GM19099 (cell line): ENCODE data around the gene RALB.

Source experiments
- POLR2A ChIP-seq: IDR thresholded peaks from 3 replicates; pipeline ENCODE4 v1.6.1; 2011; ENCODE audit warnings: low read depth; ENCODE audit not compliant: insufficient read length; ENCODE audit errors: extremely low read depth

The RALB gene

DNA sequence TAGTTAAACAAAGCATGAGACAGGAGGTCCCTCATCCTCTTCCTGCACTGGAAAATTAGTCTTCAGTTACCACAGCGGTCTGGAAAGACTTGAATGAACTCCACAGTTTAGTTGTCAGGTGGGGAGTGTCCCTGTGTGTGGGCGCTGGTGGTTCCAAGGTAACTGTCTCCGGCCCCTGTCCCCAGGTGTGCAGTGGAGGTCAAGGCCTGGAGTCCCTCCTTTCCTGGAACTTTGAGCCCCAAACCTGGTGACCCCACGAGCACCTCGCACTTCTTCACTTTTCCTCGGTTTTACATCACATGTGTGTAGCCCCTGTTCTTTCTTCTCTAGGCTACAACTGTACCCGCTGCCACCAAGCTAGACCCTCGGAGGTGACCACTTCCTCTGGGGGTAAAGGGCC is 65.3 kb downstream of the RALB start:
- TF ChIP-seq POLR2A: no peak

- no peak for TF ChIP-seq POLR2A
Measured at GRCh38 chr2:120318626-120319025, 66.0 kb downstream of the RALB start.

DNA sequence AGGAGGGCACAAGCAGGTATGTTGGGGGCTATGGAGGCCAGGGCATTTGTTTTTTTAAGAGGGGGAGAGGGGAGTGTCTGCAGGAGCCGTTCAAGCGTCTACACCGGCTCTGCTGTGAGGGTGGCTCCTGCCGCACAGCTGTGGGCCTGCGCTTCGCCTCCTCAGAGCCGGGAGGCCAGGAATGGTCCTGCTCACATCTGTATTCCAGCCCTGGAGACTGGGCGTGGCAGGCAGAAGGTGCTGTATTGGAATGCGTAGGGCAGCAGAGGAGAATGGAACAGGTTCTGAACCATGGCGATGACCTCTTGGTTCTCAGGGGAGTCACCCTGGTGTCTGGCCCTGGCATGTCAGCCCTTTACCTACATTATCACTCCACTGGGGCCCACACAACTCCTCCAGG is 66.5 kb downstream of the RALB start:
- no peak for TF ChIP-seq POLR2A

GRCh38 chr2:120319686-120320317 is 67.2 kb downstream of the RALB start:
- TF ChIP-seq POLR2A: no peak

GRCh38 chr2:120320318-120320851 is 67.7 kb downstream of the RALB start:
- TF ChIP-seq POLR2A: no peak

DNA sequence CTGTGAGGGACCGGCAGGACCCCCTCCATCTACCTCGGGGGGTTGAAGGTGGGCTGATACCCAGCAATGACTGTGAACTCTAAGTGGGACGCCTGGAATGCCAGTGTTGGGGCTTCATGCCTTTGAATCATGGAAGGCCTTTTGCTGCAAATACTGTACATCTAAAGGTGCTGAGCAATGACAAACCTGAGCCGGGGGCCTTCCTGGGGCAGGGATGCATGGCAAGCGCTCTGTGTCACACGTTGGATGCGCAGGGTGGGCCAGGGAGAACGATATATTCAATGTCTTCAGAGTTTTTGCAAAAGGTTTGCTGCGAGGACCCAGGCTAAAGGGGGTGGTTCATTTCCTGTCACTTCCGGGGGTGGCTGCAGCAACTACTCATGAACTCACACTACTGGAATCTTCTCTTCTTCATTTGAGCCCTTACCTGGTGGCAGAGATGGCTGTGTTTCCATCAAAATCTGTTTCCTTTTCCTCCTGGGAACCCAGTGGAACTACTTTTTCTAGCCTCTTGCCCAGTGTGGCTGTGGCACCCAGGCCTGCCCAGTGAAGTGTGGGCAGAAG is 69.2 kb downstream of the RALB start:
- TF ChIP-seq POLR2A: no peak

DNA sequence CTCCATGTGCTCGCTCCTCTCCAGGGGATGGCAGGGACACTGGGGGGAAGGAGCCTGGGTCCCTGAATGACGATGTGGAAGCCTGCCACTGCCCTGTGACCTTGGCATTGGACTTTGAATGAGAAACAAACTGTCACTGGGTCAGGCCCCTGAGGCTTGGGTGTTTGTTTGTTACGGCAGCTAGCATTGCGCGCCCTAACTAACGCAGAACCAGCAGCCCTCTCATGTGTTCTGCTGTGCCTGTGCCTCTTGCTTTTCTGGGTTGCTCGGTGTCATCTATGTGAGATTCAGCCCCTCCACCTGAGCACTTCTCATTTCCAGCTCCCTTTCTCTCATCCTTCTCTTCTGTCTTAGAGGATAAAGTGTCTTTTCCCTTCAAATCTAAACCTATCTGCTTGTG is 69.7 kb downstream of the RALB start:
- no peak for TF ChIP-seq POLR2A

- TF ChIP-seq POLR2A: no peak
Measured at GRCh38 chr2:120323214-120323613, 70.6 kb downstream of the RALB start.

DNA sequence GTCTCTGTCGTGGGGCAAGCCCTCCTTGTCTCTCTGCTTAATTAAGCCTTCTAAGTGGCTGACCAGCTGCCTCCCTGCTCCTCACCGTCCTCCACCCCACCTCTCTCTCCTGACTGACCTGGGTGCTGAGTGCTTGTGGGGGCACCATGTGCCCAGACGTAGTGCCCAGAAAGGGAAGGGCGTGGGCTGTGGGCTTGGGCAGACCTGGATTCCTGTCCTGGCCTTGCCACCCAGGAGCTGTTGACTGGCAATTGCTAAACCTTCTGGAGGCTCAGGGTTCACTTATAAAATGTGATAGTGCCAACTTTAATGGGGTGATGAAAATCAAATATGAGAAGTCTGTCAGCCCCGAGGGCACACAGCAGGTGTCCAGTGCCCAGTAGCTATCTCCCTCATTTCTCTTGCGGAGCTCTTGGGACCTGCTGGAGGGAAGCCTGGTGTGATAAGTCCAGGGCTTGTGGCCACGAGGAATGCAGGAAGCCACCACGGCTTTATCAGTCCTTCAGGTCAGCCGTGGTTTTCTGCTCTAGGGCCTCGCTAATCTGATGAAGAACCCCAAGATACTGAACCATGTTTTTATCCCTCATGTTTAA is 71.3 kb downstream of the RALB start:
- TF ChIP-seq POLR2A: no peak

- no peak for TF ChIP-seq POLR2A
Measured at GRCh38 chr2:120324933-120325332, 72.3 kb downstream of the RALB start.

- no peak for TF ChIP-seq POLR2A
Measured at GRCh38 chr2:120326066-120326465, 73.4 kb downstream of the RALB start.

DNA sequence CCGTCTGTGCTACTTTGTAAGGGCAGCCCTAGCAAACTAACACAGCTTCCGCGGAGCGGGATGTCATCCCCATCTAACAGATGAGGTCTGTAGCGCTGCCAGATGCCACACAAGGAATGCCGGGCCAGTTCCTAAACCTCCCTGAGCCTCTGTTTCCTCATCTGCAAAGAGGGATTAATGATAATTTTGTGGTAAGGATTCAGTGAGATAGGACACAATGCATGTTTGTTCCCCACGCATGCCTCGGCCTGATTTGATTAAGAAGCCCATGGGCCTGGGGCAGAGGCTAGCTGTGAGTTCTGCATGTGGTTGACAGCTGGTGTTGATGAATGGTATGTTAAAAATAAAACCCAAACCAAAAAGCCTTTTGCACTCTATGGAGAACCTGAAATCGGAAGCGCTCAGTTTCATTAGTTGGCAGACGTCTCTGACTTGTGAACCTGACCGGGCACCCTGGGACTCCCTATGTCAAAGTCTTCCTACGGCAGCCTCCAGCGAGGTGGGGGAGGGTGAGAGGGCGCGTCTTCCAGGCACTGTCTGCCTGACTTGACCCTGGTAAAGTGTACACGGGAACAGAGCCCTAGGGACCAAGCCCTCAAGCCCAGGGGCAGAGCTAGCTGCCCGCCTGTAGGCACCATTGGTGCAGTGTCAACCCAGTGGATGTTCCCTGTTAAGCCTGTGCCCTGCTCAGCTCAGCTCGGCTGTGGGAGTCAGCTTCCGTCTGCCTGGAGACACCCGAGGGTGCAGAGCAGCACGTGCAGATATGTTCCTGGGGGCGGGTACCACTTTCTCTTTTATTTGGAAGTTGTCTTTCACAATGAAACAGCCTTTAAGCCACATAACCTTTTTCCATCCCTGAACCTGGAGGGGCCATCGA is 78.5 kb downstream of the RALB start:
- TF ChIP-seq POLR2A: no peak

- no peak for TF ChIP-seq POLR2A
Measured at GRCh38 chr2:120331903-120332302, 79.3 kb downstream of the RALB start.

- no peak for TF ChIP-seq POLR2A
Measured at GRCh38 chr2:120332384-120332783, 79.7 kb downstream of the RALB start.

GRCh38 chr2:120334068-120334467 is 81.4 kb downstream of the RALB start:
- TF ChIP-seq POLR2A: no peak
